Stimulated activated CD4-positive, alpha-beta T cell treated with anti-CD3 and anti-CD28 coated beads, Interleukin-1b, Interleukin-23, amount 100 ng/mL, for 24 hours (primary cell): ENCODE data around the gene SLC25A45.
A peak's percentile ranks its signal among the peaks of the same experiment; 100 is the strongest.
"Not testable (repeated sequence)": the region's sequence is repeated elsewhere in the genome, so short reads cannot be mapped to it uniquely, and the experiment has no call there.

Experiments
- DNase-seq, 4 experiments: peaks; one replicate each; pipeline ENCODE4 v3.0.0-alpha.2; 2020; ENCODE audit warnings: low read depth in 4 of 4, low spot score in 1 of 4

Gene SLC25A45

DNA sequence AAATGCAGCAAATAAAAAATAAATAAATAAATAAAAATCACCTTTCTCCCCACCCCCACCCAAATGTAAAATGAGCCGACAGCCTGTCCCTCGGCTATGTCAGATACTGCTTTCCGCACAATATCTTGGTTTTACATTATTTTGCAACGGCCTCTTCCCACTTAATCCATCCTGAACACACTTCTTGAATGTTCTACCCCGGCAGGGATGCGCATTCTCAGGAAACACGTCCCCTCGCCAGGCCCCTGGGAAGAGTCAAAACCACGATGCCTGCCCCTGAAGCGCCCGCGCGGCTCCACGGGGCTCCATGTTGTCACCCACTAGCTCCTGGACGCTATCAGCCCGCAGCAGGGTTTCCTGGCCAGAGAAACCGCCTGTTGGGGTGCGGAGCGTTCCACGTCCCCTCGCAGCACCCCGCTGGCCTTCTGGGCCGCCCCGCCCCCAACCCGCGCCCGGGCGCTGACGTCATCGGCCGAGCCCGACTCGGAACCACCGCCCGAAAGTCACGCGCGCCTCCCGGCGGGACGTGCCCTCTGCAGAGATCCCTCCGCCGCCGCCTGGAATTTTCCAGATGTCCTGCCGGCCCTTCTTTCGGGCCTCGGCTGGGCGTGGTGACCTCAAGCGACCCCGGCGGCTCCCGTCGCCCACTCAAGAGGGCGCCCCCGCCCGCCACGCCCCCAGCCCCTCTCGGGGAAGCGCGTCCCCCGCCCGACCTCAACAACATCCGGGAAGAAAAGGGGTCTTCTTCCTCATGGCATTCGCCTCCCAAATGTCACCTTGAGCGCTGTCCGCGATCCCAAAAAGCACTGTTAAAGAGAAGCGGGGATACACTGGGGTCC, 39.6 kb upstream of the SLC25A45 start:
- peak; percentile 83 to 96 (median 90) for DNase-seq

DNA sequence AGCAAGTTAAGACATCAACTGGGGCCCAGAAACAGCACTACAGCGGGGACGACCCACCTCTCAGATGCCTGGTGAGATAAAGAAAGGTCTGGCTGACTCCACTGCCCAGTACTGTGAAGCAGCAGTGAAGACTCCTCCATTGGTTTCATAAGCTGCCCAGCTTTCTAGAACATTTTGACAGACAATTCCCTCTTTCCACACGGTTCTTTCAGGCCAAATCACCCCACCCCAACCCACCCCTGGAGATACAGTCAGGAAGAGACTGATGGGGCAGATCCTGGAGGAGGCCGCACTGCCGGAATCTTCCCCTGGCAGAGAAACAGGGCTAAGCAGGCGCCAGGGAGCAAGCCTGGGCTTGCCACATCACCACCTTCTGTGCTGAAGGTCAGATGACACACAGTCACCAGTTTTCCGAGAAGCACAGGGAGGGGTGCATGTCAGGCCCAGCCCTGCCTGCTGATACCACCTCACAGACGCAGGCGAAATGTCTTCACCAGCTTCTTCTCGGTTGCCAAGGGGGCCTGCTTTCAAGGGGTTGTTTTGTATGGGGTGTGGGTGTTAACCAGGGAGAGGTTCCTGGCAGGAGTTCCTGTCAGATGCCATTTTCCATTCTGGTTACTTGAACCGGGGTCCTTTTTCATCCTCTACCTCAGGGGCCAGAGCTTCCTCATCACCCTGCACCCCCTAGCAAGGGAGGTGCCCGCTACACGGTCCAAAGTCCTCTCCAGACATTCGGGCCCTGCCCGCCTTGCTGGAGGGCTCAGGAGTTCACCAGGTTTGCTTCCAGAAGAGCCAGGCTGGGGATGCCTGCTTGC, 38.7 kb upstream of the SLC25A45 start:
- DNase-seq = peak in 2 of 4 experiments; percentile 77 to 81

DNA sequence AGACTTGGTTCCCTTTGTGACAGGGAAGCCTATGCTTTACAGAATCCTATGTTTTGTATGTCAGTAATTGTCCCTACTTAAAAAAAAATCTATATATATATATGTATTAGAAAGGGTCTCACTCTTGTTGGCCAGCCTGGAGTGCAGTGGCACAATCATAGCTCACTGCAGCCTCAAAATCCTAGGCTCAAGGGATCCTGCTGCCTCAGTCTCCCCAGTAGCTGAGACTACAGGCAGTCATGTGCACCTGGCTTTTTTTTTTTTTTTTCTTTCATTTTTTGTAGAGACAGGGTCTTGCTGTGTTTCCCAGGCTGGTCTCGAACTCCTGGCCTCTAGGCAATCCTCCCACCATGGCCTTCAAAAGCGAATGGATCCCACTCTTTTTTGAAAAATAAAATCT, 38.1 kb upstream of the SLC25A45 start:
- no peak for DNase-seq

DNA sequence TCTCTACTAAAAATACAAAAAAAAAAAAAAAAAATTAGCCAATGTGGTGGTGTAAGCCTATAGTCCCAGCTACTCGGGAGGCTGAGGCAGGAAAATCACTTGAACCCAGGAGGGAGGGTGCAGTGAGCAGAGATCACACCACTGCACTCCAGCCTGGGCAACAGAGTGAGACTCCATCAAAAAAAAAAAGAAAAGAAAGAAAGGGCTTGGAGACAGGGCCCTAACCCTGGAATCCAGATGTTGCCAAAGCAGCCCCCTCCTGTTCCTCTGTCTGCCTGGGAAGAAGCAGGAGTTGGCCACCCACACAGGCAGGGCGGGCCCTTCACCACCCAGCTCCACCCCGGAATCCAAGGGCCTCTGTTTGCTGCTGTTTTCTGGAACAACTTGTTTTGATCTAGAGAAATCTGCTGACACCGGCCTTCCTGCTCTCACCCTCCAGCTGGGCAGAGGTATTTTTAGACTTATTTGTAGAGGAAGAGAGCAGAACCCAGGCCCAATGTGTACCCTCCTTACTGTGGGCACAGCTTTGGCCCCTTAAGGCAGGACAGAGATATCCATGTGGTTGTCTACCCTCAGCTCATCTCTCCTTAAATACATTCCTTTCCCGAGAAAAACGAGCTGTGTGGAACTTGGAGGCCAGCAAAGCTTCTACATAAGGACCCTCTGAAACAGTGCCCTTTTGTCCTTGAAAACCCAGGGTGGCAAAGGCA, 37.5 kb upstream of the SLC25A45 start:
- DNase-seq = peak in 2 of 4 experiments; percentile 48 to 68

GRCh38 chr11:65419460-65419771, 37.0 kb upstream of the SLC25A45 start:
- no peak for DNase-seq

DNA sequence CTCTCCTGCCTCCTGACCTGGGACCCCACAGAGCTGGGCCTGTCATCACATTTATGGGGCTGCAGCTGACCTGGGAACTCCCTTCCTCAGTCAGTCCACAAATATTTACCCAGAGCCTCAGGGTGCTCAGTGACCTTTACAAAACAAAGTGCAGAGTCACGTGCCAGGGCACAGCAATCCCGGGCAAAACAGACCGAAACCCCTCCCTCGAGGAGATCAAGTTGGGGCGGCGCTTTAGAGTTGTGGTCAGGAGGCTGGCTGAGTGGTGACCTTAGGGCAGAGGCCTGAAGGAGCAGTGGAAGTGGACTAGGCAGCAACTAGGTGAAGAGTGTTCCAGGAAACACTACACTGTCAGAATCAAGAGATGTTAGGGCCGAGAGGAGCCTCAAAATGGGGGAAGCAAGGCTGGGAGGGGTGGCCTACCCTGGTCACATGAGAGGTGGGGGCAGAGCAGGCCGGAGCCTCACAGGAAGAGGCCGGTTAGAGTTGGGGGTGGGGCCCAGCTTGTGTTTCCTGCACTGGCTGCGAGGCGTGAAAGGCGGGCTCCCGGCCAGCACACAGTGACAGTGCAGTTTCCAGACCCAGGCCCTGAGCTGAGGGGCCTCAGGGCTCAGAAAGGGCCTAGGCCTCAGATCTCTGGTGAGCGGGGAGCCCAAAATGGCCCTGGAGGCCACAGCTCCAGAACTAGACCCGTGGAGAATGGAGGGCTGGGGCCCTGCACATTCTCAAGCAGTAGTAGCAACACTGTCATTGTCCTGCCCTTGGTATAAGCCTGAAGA, 36.4 kb upstream of the SLC25A45 start:
- DNase-seq = peak in 3 of 4 experiments; percentile 67 to 92 (median 79)

DNA sequence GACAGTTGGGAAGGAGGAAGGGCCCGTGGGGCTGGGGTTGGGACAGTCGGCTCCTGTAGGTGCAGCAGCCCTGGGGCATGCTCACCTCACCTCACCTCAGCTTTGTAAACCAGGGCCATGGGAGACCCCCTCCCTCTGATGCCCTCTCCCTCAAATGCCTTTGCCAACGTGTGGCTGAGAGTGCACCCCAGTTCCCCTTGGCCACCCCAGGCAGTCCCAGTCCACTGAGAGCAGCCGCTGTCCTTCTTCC, 35.9 kb upstream of the SLC25A45 start:
- no peak for DNase-seq

- no peak for DNase-seq
Measured at GRCh38 chr11:65417702-65418430, 35.4 kb upstream of the SLC25A45 start.

- no peak for DNase-seq
Measured at GRCh38 chr11:65416841-65417701, 34.6 kb upstream of the SLC25A45 start.

- peak in 3 of 4 experiments; percentile 88 to 90 (median 88) for DNase-seq
Measured at GRCh38 chr11:65416341-65416824, 33.9 kb upstream of the SLC25A45 start.

- no peak for DNase-seq
Measured at GRCh38 chr11:65415499-65416340, 33.3 kb upstream of the SLC25A45 start.

- DNase-seq = no peak
Measured at GRCh38 chr11:65414776-65415498, 32.5 kb upstream of the SLC25A45 start.

DNA sequence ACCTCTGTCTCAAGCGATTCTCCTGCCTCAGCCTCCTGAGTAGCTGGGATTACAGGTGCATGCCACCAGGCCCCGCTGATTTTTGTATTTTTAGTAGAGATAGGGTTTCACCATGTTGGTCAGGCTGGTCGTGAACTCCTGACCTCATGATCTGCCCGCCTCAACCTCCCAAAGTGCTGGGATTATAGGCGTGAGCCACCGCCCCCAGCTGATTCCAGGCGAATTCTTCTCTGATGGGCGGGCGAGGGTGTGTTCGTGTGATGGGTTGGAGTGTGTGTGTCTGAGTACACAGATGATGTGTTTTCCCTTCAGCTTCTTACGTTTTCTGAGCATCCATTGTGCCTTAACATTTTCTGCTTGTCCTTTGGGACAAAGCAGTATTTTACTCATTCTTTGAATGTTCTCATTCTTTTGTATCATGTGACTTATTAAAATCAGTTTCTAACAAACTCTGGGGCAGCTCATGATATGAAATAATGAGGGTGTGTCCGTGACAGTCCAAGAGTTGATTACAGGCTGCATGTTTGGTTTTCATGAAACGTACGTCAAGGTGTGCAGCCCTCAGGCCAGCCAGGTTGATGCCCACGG, 30.7 kb upstream of the SLC25A45 start:
- DNase-seq = not testable (repeated sequence)

DNA sequence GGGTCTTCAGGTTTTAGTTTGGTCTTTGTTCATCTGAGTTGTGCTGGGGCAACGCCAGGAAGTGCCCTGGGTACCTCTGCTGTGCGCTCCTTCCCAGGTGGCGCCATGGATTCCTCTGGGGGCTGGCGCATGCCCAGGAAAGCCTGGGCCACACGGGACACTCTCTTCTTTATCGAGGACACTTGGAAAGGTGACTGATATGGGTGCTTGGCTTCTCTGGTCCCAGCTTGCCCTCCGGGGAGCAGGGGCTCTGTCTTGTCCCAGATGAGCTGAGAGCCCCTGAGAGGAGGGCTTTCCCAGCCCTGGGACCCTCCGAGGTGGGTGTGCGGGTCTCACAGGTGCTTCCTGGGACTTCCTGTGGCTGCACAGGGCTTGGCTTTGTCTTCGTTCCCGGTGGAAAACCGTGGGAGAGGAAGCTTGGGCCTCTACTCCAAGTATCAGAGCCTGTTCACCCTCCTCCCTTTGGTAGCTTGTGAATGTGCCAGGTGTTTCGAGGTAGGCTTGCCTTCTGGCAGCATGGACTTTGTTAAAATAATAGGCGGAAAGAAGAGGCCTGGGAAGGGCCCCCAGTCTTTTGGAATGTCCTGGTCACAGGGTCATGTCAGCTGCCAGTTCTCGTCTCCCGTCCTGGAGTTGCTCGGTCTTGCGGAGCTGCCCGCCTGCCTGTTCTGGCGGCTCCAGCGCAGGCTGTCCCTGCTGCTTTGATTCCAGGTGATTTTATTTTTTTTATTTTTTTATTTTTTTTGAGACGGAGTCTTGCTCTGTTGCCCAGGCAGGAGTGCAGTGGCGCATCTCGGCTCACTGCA, 30.0 kb upstream of the SLC25A45 start:
- DNase-seq = no peak

GRCh38 chr11:65411681-65412070, 29.2 kb upstream of the SLC25A45 start:
- DNase-seq = no peak

- no peak for DNase-seq
Measured at GRCh38 chr11:65410936-65411680, 28.7 kb upstream of the SLC25A45 start.
